SK-N-SH treated with all-trans-retinoic acid at 6 μM for 48 hours (cell line): ENCODE data around the gene FNDC3B.

ENCODE experiments used
- ESRRG ChIP-seq: fragments of 250-450 bp; sonication (Bioruptor Pico); IDR thresholded peaks from 2 replicates; pipeline ENCODE4 v1.6.1; 2021; ENCODE audit warnings: mild to moderate bottlenecking
- TSHZ2 ChIP-seq: fragments of 250-450 bp; sonication (Bioruptor Pico); IDR thresholded peaks from 2 replicates; pipeline ENCODE4 v1.5.0; 2020; ENCODE audit warnings: mild to moderate bottlenecking, moderate library complexity

GRCh38 chr3:172159962-172160538, 120.7 kb downstream of the FNDC3B start:
- TF ChIP-seq ESRRG: no peak
- no peak for TF ChIP-seq TSHZ2 (CRISPR knock-in tag)
